Measurements from ENCODE around the gene LTBP3.
"Not testable (repeated sequence)": the region's sequence is repeated elsewhere in the genome, so short reads cannot be mapped to it uniquely, and the experiment has no call there.

LTBP3 gene

GRCh38 chr11:65535102-65535501, 23.1 kb downstream of the LTBP3 start:
- DNase-seq, result no peak

GRCh38 chr11:65532388-65533064, 25.6 kb downstream of the LTBP3 start:
- DNase-seq, result no peak

GRCh38 chr11:65530157-65530496, 28.0 kb downstream of the LTBP3 start:
- DNase-seq, result peak; percentile 44

GRCh38 chr11:65529475-65530156, 28.5 kb downstream of the LTBP3 start:
- DNase-seq, result no peak

- DNase-seq, result no peak
Observed at GRCh38 chr11:65528819-65529350, 29.3 kb downstream of the LTBP3 start.

- no peak for DNase-seq
Observed at GRCh38 chr11:65526744-65527143, 31.4 kb downstream of the LTBP3 start.

- DNase-seq, result no peak
Observed at GRCh38 chr11:65525546-65526480, 32.3 kb downstream of the LTBP3 start.

- peak; percentile 82 for DNase-seq
Observed at GRCh38 chr11:65524741-65525545, 33.2 kb downstream of the LTBP3 start, which contains the start of gene SCYL1. Gene SCYL1, plus strand, starts transcription at chr11:65525083. Its CDS starts 71 bp downstream, at chr11:65525154.

GRCh38 chr11:65524014-65524740, 34.0 kb downstream of the LTBP3 start:
- no peak for DNase-seq

GRCh38 chr11:65523631-65523968, 34.6 kb downstream of the LTBP3 start:
- not testable (repeated sequence) for DNase-seq

- DNase-seq, result not testable (repeated sequence)
Observed at GRCh38 chr11:65522718-65523630, 35.2 kb downstream of the LTBP3 start.

GRCh38 chr11:65521777-65522521, 36.2 kb downstream of the LTBP3 start:
- DNase-seq, result not testable (repeated sequence)

GRCh38 chr11:65518941-65519549, 39.1 kb downstream of the LTBP3 start:
- not testable (repeated sequence) for DNase-seq

- no peak for DNase-seq
Observed at GRCh38 chr11:65516135-65516968, 41.8 kb downstream of the LTBP3 start.

GRCh38 chr11:65512311-65512710, 45.8 kb downstream of the LTBP3 start:
- not testable (repeated sequence) for DNase-seq

GRCh38 chr11:65506772-65507505, 51.2 kb downstream of the LTBP3 start:
- DNase-seq, result peak; percentile 66

- DNase-seq, result no peak
Observed at GRCh38 chr11:65506290-65506771, 51.8 kb downstream of the LTBP3 start.

All from activated CD4-positive, alpha-beta T cell treated with anti-CD3 and anti-CD28 coated beads for 48 hours (primary cell).